Dermis blood vessel endothelial cell (primary cell): Measurements from ENCODE around the gene CENPE. TPM values are rescaled to one million over a fixed set of nuclear protein-coding genes. Genes with fewer than 3 reads are reported as not detected.

Source experiments
- DNase-seq: peaks from one replicate; pipeline ENCODE4 v3.0.0; 2010
- total RNA-seq: library from RNA; depleted of rRNA; stranded (reverse); fragments of >200 nt; gene quantifications from 2 replicates; pipeline ENCODE4 v1.2.3, GENCODE V29; 2014

CENPE gene
- total RNA-seq, 1 donor from 2014 or later: 6.1 TPM

GRCh38 chr4:103129174-103129573, 69.0 kb downstream of the CENPE start:
- DNase-seq: no peak

DNA sequence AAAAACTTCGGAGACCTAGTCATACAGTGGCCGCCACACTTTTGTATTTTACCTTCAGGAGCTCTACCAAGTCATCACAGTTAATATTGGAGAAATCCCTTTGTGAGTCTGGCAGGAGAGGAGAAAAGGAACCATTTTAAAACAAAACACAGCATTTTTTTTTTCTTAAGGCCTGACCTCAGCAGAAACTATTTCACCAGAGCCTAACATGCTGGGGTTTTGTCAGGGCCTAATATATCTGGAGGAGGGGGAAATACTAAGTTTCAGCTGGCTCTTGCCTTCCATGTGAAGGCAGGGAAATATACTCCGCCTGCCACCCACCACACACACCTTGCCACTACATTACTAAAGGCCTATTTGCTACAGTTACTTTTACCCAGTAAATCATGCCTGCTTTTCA, 72.0 kb downstream of the CENPE start:
- DNase-seq: no peak

- no peak for DNase-seq
These were observed 75.0 kb downstream of the CENPE start for GRCh38 chr4:103123114-103123513.

DNA sequence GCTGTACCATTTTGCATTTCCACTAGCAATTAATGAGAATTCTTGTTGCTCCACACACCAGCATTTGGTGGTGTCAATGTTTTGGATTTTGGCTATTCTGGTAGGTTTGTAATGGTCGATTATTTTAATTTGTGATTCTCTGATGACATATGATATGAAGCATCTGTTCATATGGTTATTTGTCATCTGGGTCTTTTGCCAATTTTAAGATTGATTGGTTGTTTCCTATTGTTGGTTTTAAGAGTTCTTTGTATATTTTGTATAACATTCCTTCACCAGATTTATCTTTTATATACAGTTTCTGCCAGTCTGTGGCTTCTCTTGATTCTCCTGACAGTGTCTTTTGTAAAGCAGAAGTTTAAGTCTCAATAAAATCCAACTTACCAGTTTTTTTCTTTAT, 80.0 kb downstream of the CENPE start:
- DNase-seq: no peak

DNA sequence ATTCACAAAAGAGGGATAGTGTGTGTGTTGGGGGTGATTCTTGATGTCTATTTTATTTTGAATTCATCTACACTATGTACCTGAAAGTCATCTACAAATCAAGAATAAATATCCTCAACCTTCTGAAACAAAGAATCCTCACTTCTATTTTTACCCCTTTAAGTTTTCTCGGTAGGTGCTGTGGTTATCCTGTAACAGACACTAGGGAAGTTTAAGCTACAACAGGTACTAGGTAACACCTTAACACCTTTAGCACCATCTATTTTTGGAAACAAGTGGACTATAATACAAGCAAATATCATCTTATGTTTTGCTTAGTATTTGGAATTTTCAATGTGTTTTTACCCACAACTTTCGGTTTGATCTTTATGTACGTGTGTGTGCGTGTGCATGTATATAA, 86.5 kb downstream of the CENPE start:
- DNase-seq: no peak

DNA sequence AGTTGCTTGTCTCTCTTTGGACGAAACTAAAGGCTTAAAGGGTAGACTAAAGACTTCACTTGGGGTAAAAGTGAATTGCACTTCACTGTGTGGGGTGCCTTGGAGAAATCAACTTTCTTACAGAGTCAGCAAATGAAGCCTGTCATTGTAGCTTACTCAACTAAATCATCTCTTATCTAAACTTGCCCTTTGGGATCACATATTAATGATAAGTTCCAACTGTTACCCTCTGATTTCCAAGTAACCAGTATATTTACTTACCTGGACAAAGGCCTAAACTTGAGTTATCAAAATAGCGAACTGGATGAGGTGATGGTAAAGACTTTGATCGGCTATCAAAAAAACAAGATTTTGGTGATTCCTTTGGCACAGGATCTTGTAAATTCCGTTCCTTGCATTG, 89.6 kb downstream of the CENPE start:
- DNase-seq: no peak

DNA sequence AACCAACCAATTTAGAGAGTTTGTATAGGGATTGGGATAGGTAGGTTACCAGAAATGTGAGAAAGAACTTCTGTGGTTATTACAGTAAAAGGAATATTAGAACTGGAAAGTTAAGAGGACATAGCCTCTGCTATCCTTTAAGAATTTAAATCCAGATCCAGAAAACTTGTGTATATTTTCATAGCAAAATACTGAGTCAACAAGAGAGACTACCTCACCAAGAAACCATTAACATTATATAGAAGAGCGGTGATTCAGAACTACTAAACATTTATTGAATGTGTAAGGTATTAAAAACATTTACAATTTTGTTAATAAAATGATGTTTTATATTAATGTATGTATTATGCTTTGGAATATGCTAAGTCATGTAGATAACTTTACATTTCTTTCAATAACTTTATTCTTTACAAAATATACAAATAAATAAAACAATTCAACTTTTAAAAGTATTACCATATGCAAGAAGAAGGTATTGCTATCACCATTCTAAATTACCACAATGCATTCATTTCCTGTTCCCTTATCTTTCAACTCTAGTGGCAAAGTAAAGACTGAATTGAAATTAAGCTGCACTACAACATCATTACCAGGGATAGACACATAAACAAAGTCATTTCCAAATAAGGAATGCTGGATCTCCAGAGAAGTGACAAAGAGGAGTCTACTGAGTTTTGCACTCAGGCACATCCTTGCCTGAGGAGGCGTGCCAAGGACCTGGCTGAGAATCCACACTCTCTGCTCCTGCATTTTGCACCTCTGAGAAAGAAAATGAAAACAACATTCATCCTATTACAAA, 92.4 kb downstream of the CENPE start:
- DNase-seq: no peak

DNA sequence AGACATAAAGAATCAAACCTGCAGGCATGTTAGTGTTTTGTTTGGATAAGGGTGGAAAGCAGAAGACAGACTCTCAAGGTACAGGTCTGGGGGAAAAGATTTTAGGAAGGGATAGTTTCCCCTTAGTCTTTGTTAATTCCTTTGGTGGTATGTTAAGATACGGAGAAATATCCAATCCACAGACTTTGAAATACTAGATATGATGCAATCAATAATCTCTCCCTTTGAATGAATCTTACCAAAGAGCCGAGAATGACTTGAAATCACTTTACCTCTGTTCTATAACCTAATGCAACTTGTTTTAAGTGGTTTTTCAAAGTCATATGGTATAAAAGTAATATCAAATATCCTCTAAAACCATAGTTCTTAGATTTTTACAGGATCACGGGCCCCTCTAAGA, 93.3 kb downstream of the CENPE start:
- no peak for DNase-seq

DNA sequence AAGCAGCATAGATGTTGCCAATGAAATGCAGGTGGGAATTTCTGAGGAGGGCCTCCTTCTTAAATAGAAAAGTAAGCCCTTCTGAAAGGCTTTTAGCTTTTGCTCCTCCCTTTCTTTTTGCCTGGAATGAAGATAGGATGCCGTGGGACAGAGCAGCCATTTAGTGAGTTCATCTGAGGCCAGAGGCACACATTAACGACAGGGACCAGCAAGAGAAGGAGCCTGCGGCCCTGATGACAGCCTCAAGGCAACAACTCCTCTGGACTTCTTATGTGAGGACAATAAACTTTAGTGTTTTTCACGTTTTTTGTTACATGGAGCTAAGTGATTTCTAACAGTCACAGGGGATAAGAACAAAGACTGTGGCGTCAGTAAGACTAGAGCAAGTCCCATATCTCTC, 97.5 kb downstream of the CENPE start:
- DNase-seq: no peak

DNA sequence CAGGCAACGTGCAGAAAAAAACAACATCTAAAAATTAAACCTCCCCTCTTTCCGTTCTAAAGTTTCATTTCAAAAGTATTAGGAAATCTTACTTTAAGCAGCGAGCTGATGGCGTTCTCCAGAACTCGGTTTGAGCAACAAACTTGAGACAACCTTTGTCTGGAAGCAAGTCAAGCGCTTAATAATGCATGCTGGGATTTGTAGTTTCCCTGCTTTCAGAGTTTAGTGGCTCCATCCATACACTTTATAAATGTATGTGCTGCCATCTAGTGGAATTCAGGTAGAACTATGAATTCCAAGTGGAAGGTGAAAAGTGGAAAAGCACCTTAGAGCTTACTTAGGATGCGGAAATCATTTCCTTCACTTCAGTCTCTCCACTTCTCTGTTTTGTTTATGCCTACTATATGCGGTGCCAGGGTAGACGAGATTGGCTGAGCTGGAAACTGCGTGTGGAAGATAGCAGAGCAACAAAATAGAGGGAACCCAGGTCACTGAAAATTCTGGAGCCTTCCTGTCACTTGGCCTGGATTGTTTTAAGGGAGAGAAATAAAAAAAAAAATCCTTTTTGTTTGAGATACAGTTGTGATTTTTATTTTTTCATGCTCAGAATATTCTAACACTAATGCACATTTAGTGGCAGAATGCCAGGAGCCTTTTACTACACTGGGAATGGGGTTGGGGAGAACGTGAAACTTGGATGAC, 98.3 kb downstream of the CENPE start, which contains the start of gene BDH2:
Gene BDH2, minus strand, starts transcription at position 144 of the 702 bp plus-strand sequence. CDS start 3,580 bp downstream, outside the sequence.
- DNase-seq: peak; percentile 94

- peak; percentile 35 for DNase-seq
These were observed 99.2 kb downstream of the CENPE start for GRCh38 chr4:103098756-103099440.

DNA sequence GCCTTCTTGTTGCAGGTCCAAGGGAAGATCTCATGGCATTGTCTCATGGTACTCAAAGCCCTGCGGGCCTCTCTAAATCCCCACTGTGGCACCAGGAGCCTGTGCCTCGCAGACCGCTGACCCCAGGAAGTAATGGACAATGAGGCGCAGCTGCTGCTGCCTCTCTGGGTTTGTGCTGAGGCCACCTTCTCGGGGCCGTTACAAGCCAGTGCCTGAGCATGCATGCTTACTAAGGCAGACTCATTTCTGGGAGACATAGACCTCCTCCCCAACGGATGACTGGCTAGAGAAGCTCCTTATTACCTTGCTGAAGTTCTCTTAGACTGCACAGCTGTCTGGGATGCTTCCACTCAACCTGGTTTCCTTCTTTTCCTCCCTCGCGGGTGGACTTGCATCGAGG, 99.8 kb downstream of the CENPE start:
- no peak for DNase-seq

- no peak for DNase-seq
These were observed 101.0 kb downstream of the CENPE start for GRCh38 chr4:103097112-103097511.

DNA sequence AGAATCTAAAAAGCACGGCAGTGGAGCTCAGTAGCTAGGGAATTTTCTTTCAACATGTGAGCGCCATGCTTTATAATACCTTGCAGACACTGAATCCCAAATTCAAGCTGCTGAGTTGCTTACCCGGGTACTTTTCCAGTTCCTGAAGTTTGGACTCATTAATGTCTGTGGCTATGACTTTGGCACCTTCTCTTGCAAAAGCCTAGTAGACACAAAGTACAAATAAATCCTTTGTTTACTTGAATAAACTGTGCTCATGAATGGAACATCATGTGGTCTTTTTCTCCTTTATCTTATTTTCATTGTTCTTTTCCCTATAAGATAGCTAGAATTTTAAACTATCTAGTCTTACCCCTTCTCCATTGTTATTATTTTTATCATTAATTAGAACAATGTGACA, 103.1 kb downstream of the CENPE start:
- DNase-seq: no peak

- no peak for DNase-seq
These were observed 105.9 kb downstream of the CENPE start for GRCh38 chr4:103092245-103092644.

DNA sequence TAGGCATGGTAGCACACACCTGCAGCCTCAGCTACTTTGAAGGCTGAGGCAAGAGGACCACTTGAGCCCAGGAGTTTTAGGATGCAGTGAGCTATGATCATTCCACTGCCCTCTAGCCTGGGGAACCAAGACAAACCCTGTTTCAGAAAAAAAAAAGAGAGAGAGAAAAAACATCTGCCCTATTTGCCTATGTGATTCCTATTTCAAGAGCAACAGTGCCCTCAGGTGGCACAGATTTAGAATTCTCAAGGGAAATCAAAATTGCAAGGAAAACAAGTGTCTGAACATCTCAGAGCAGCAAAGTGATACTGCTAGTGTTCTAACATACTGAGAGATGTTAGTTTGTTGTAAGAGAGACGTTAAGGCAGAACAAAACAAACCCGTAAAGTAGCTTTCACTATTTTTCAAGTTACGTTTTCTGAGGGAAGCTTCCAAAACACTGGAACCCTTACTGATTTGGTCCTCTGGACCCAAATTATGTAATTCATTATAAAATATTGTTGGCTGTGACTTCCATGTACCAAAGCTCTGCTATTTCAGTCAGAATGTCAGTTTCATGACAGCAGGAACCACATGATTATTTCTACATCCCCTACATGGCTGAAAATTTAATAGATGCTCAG, 106.4 kb downstream of the CENPE start:
- peak; percentile 78 for DNase-seq

DNA sequence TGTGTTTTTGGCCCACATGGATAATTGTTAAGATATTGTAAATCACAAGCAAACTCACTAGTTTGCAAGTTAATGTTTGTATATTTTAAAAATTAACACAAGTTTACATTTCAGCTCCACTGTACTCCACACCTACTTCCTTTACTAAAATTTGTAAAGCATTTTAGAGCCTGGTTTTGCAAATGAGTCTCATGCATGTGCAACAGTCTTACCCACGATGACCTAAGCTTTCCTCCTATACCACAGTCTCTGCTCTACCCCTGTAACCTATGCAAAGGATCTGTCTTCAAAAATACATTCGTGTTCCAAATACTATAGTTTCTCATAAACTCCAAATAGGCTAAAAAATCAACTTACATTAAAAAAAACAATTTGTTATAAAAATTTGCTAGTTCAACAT, 108.7 kb downstream of the CENPE start:
- no peak for DNase-seq

DNA sequence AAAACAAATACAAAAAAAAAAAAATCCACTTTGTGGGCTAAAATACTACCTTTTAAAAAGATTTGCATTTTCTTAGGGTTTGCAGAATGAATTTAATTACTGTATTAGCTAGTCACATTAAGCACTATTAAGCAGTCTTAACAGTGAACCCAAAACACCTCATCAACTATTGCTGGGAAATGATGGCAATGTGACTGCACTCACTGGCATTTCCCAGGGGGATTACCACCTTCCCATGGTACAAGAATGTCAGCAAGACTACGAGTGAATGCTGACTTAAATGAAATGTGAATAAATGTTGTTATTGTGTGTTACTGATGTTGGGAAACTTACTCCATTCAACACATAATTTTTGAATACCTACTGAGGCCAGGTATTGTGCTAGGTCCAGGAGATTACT, 111.6 kb downstream of the CENPE start:
- no peak for DNase-seq

GRCh38 chr4:103085555-103086196, 112.5 kb downstream of the CENPE start:
- DNase-seq: no peak

DNA sequence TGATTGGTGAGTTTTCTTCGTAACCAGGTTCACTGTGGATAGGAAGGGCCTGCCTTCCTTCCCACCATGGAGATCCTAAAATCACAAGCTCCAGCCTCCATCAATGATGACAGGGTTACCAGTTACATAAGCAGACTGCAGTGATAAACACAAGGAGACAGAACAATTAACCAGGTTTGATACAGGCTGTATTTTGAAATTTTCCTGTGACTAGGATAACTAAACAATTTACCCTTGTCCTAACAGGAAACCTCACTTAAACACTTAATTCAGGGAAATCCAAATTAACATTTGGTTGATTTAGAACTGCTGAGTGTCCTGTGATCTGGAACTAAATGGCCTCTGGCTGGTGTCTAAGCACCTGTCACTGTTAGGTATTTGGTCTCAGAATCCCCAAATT, 118.5 kb downstream of the CENPE start:
- no peak for DNase-seq

DNA sequence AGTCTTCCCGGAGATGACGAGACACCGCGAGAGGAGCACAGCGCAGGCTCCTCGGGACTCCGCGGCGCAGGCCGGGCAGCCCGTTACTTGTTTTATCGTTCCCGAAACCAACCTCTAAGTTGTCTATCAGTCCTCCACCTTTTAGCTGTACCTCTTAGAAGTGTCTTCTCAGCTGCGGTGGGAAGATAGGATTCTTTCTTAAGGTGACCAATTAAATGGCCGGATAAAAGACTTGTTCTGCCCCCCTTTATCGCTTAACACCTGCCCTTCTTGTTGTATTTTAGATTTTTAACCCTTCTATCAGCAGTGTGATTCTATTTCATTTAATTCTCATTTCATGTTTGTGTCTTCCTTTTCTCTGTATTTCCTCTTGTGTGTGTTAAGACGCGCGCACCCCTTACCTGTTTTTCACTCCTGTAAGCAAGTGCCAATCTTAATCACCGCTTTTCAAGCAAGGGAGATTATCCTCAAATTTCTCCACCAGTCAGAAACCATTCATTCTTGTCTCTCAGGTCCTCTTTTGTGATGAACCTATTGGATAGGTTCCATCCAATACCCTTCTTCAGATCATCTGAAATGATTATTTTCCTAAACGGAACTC, 121.3 kb downstream of the CENPE start, which contains the start of gene SLC9B2:
Gene SLC9B2, minus strand, starts transcription at position 15 of the 601 bp plus-strand sequence. CDS start 9,211 bp downstream, outside the sequence.
- DNase-seq: peak; percentile 76
